Thyroid gland (tissue), 4 donors: ENCODE results near the gene GCH1.

Source experiments
- POLR2A ChIP-seq, 2 donors: fragments of 450-650 bp; IDR thresholded peaks; one replicate each; pipeline ENCODE4 v1.6.1; 2017; ENCODE audit warnings: antibody characterized with exemption in 2 of 2, mild to moderate bottlenecking in 2 of 2, moderate library complexity in 1 of 2
- TF ChIP-seq, protein P1 (sequence below), 6 experiments: fragments of 200-600 bp in 3 of 6; fragments of 450-650 bp in 3 of 6; sonication (generic) in 3 of 6; IDR thresholded peaks; one replicate each; pipeline ENCODE4 v1.5.1; 2016 to 2019; ENCODE audit warnings: antibody characterized with exemption in 6 of 6, mild to moderate bottlenecking in 2 of 6, inconsistent platforms in 1 of 6, moderate library complexity in 1 of 6

DNA sequence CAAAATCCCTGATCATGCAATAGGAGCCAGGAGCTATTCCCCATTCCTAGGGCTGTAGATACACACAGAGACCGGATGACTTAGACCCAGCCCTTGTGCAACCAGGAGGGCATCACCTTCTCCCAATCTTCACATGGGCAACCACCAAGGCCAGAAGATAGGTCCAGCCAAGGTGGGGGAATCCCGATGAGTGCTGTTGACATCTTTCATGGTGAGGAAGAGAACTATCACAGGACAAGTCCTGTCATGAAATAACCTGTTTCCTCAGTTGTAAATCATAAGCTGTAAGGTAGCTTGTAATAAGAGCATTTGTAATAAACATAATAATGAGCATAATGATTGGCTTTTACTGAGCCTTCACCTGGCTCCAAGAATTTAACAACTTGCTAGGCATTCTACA is 89.5 kb downstream of the GCH1 start:
- TF ChIP-seq, protein P1, sequence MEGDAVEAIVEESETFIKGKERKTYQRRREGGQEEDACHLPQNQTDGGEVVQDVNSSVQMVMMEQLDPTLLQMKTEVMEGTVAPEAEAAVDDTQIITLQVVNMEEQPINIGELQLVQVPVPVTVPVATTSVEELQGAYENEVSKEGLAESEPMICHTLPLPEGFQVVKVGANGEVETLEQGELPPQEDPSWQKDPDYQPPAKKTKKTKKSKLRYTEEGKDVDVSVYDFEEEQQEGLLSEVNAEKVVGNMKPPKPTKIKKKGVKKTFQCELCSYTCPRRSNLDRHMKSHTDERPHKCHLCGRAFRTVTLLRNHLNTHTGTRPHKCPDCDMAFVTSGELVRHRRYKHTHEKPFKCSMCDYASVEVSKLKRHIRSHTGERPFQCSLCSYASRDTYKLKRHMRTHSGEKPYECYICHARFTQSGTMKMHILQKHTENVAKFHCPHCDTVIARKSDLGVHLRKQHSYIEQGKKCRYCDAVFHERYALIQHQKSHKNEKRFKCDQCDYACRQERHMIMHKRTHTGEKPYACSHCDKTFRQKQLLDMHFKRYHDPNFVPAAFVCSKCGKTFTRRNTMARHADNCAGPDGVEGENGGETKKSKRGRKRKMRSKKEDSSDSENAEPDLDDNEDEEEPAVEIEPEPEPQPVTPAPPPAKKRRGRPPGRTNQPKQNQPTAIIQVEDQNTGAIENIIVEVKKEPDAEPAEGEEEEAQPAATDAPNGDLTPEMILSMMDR (IDR thresholded peaks at IDR 0.05) = no peak
- no peak for TF ChIP-seq POLR2A (IDR thresholded peaks at IDR 0.05)
